IPS DF 6.9 (cell line): Measurements from ENCODE around the gene OPRL1.

ENCODE experiments used
- DNase-seq: peaks from one replicate; pipeline ENCODE4 v3.0.0-alpha.2; 2013; ENCODE audit warnings: low read depth, low spot score
- H3K27ac ChIP-seq: one replicate; pipeline ENCODE4 v1.5.1; 2013; ENCODE audit warnings: low read length, control low read depth
- H3K27me3 ChIP-seq: 2 replicates; pipeline ENCODE4 v1.6.1; 2013; ENCODE audit warnings: mild to moderate bottlenecking, low read length; ENCODE audit not compliant: control insufficient read depth, insufficient read depth
- H3K36me3 ChIP-seq: 2 replicates; pipeline ENCODE4 v1.6.1; 2013; ENCODE audit warnings: low read length; ENCODE audit not compliant: control insufficient read depth, insufficient read depth
- H3K4me1 ChIP-seq: 2 replicates; pipeline ENCODE4 v1.6.1; 2013; ENCODE audit warnings: low read length; ENCODE audit not compliant: control insufficient read depth, insufficient read depth
- H3K4me3 ChIP-seq: 2 replicates; pipeline ENCODE4 v1.5.1; 2013; ENCODE audit warnings: mild to moderate bottlenecking, low read length
- H3K9me3 ChIP-seq: 2 replicates; pipeline ENCODE4 v1.6.1; 2013; ENCODE audit warnings: low read length, inconsistent platforms; ENCODE audit not compliant: control insufficient read depth, insufficient read depth
- WGBS: extraction: QIAGEN DNeasy Blood & Tissue Kit; methylation state at CpG from one replicate; pipeline ENCODE4 v1.1.7; 2013; ENCODE audit warnings: mixed read lengths, missing lambda C conversion rate; ENCODE audit not compliant: insufficient read length, insufficient coverage; 5-methylcytosine and 5-hydroxymethylcytosine counted together

Gene OPRL1

GRCh38 chr20:64100566-64100888 is 20.6 kb downstream of the OPRL1 start:
- Histone ChIP-seq H3K27ac (no peak overlapping the region), H3K4me3 (no peak overlapping the region), H3K27me3 (no peaks in the 10 kb centered on the region; the same call in 1 of the 2 replicates), H3K9me3 (no peaks in the 10 kb centered on the region; the same call in 1 of the 2 replicates), H3K4me1 (0 out of 2 replicates have a peak, but pooled peaks cover 4% of the 10 kb centered on the region), H3K36me3 (no peaks in the 10 kb centered on the region)
- WGBS: no CpG with 5 or more reads among the region's 4 CpGs
- DNase-seq: no peak

- Histone ChIP-seq H3K4me1 (peaks cover 4% of the 10 kb centered on the region; the same call in 1 of the 2 replicates), H3K36me3 (no peaks in the 10 kb centered on the region), H3K4me3 (no peak overlapping the region), H3K9me3 (no peaks in the 10 kb centered on the region; the same call in 1 of the 2 replicates), H3K27me3 (no peaks in the 10 kb centered on the region; the same call in 1 of the 2 replicates), H3K27ac (no peak overlapping the region)
- no CpG with 5 or more reads among the region's 9 CpGs for WGBS
- DNase-seq: no peak
These were observed 21.2 kb downstream of the OPRL1 start for GRCh38 chr20:64100946-64101688.

- H3K4me1 ChIP-seq: peaks cover 4% of the 10 kb centered on the region; the same call in 1 of the 2 replicates
- H3K27ac ChIP-seq: no peak overlapping the region
- peak overlapping the region; percentile 47 for H3K4me3 ChIP-seq
- no peak for DNase-seq
- no peaks in the 10 kb centered on the region; the same call in 1 of the 2 replicates for H3K27me3 ChIP-seq
- WGBS: no CpG with 5 or more reads among the region's 64 CpGs
- no peaks in the 10 kb centered on the region for H3K36me3 ChIP-seq
- H3K9me3 ChIP-seq: no peaks in the 10 kb centered on the region
These were observed 22.1 kb downstream of the OPRL1 start for GRCh38 chr20:64101731-64102621.

DNA sequence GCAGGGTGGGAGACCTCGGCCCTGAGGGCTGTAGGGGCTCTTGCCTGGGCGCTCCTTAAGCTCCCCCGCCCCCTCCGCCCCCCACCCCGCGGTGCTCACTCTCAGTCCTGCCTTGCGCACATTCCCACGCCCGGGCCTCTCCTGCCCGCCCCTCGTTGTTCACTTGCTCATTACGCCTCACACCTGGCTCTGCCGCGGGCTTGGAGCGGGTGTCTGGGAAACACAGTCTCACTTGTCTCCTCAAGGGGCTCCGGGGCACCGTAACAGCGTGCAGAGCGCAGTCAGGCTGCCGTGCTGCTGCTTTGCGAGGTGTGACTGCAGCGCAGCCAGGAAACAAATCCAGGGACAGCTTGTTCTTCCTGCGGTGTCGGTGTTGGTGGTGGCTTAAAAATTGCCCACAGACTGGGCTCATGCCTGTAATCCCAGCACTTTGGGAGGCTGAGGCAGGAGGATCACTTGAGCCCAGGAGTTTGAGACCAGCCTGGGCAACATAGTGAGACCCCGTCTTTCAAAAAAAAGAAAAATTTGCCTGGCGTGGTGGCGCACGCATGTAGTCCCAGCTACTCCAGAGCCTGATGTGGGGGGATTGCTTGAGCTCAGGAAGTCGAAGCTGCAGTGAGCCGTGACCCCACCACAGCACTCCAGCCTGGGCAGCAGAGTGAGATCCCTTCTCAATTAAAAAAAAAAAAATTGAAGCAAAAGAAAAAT is 22.9 kb downstream of the OPRL1 start:
- Histone ChIP-seq H3K36me3 (no peaks in the 10 kb centered on the region), H3K9me3 (no peaks in the 10 kb centered on the region), H3K27ac (no peak overlapping the region), H3K27me3 (no peaks in the 10 kb centered on the region; the same call in 1 of the 2 replicates), H3K4me1 (peaks cover 4% of the 10 kb centered on the region; the same call in 1 of the 2 replicates), H3K4me3 (peak overlapping the region; percentile 47; the same call in 1 of the 2 replicates)
- no peak for DNase-seq
- WGBS: no CpG with 5 or more reads among the region's 30 CpGs

GRCh38 chr20:64103871-64104666 is 24.2 kb downstream of the OPRL1 start:
- H3K27ac ChIP-seq: no peak overlapping the region
- H3K4me1 ChIP-seq: peaks cover 4% of the 10 kb centered on the region; the same call in 1 of the 2 replicates
- H3K27me3 ChIP-seq: no peaks in the 10 kb centered on the region; the same call in 1 of the 2 replicates
- H3K36me3 ChIP-seq: no peaks in the 10 kb centered on the region
- H3K4me3 ChIP-seq: no peak overlapping the region
- no peak for DNase-seq
- no peaks in the 10 kb centered on the region for H3K9me3 ChIP-seq
- WGBS: no CpG with 5 or more reads among the region's 20 CpGs

- no peaks in the 10 kb centered on the region; the same call in 1 of the 2 replicates for H3K27me3 ChIP-seq
- peaks cover 4% of the 10 kb centered on the region; the same call in 1 of the 2 replicates for H3K4me1 ChIP-seq
- WGBS: no CpG with 5 or more reads among the region's 25 CpGs
- no peak overlapping the region for H3K27ac ChIP-seq
- H3K36me3 ChIP-seq: no peaks in the 10 kb centered on the region
- no peaks in the 10 kb centered on the region for H3K9me3 ChIP-seq
- no peak for DNase-seq
- H3K4me3 ChIP-seq: no peak overlapping the region
These were observed 25.0 kb downstream of the OPRL1 start for GRCh38 chr20:64104667-64105451.

- no peak overlapping the region for H3K4me3 ChIP-seq
- H3K27ac ChIP-seq: no peak overlapping the region
- DNase-seq: no peak
- no CpG with 5 or more reads among the region's 39 CpGs for WGBS
- no peaks in the 10 kb centered on the region for H3K36me3 ChIP-seq
- H3K4me1 ChIP-seq: peaks cover 4% of the 10 kb centered on the region; the same call in 1 of the 2 replicates
- H3K9me3 ChIP-seq: no peaks in the 10 kb centered on the region
- H3K27me3 ChIP-seq: no peaks in the 10 kb centered on the region; the same call in 1 of the 2 replicates
These were observed 26.1 kb downstream of the OPRL1 start for GRCh38 chr20:64105846-64106434.

DNA sequence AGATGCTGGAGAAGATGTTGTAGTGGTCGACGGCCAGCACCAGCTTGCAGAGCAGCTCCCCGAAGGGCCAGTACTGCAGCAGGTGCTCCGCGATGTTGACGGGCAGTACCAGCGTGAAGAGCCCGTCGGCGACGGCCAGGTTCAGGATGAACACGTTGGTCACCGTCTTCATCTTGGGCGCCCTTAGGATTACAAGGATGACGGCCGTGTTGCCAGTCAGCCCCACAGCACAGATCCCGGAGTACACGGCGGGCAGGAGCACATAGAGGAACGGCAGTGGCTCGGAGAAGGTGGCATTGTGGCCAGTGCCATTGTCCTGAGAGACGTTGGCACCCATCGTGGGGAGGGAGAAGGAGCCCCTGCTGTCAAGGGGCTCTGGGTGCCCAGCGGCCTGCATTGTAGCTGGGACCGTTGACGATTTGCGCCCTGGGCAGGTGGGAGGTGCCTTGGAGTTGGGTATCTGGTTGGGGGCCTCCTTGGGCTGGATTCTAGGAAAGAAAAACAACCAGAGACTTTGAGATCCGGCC is 26.6 kb downstream of the OPRL1 start:
- H3K27ac ChIP-seq: no peak overlapping the region
- no peaks in the 10 kb centered on the region for H3K36me3 ChIP-seq
- no peak overlapping the region for H3K4me3 ChIP-seq
- H3K4me1 ChIP-seq: peaks cover 4% of the 10 kb centered on the region; the same call in 1 of the 2 replicates
- DNase-seq: no peak
- no peaks in the 10 kb centered on the region for H3K9me3 ChIP-seq
- H3K27me3 ChIP-seq: no peaks in the 10 kb centered on the region; the same call in 1 of the 2 replicates
- no CpG with 5 or more reads among the region's 28 CpGs for WGBS
